Common myeloid progenitor, CD34-positive (primary cell): ENCODE measurements around the gene TRAPPC13.

Experiments used
- CTCF ChIA-PET: fragments of 350-600 bp; sonication (Branson Sonifier 250); formaldehyde crosslinking; loops from one replicate; lab custom pipeline; 2021; ENCODE audit warnings: antibody characterized with exemption; lab: Charles Lee
- POLR2A ChIA-PET: fragments of 350-600 bp; sonication (Branson Sonifier 250); formaldehyde crosslinking; loops from one replicate; lab custom pipeline; 2021; ENCODE audit warnings: antibody characterized with exemption; lab: Charles Lee
- DNase-seq, 3 donors: peaks; one replicate each; pipeline versions ENCODE4 v3.0.0 to v3.0.0-alpha.2; 2013
- H3K27ac ChIP-seq, 2 experiments: 1 replicate in 1 of 2; 2 replicates in 1 of 2; pipeline ENCODE4 v1.7.0; 2013; ENCODE audit warnings: inconsistent platforms in 2 of 2, low read length in 2 of 2, mild to moderate bottlenecking in 2 of 2, low read depth in 1 of 2, moderate library complexity in 1 of 2; ENCODE audit not compliant: severe bottlenecking in 2 of 2, insufficient read depth in 1 of 2, poor library complexity in 1 of 2
- H3K27me3 ChIP-seq, 5 experiments: replicated peaks in 2 of 5; 1 replicate in 3 of 5; 2 replicates in 2 of 5; pipeline versions ENCODE4 v1.6.1 to v1.7.0; 2013; ENCODE audit warnings: low read length in 4 of 5, mild to moderate bottlenecking in 2 of 5, moderate library complexity in 2 of 5, inconsistent platforms in 1 of 5; ENCODE audit not compliant: insufficient read depth in 5 of 5, control insufficient read depth in 4 of 5
- H3K36me3 ChIP-seq, 4 experiments: 1 replicate in 2 of 4; 2 replicates in 2 of 4; pipeline versions ENCODE4 v1.6.1 to v1.7.0; 2013; ENCODE audit warnings: low read length in 3 of 4, control low read depth in 1 of 4, mild to moderate bottlenecking in 1 of 4; ENCODE audit not compliant: control insufficient read depth in 4 of 4, insufficient read depth in 4 of 4
- H3K4me1 ChIP-seq, 4 experiments: 1 replicate in 3 of 4; 2 replicates in 1 of 4; pipeline versions ENCODE4 v1.6.1 to v1.7.1; 2013; ENCODE audit warnings: low read length in 3 of 4, mild to moderate bottlenecking in 3 of 4, control low read depth in 1 of 4, inconsistent platforms in 1 of 4, moderate library complexity in 1 of 4; ENCODE audit not compliant: control insufficient read depth in 4 of 4, insufficient read depth in 4 of 4; ENCODE audit errors: control extremely low read depth in 1 of 4
- H3K4me3 ChIP-seq, 7 experiments: 1 replicate in 4 of 7; 2 replicates in 3 of 7; pipeline versions ENCODE4 v1.5.1 to v1.7.0; 2013; ENCODE audit warnings: mild to moderate bottlenecking in 7 of 7, low read length in 6 of 7, moderate library complexity in 6 of 7, inconsistent platforms in 2 of 7, low read depth in 2 of 7, control low read depth in 1 of 7; ENCODE audit not compliant: insufficient read depth in 4 of 7, control insufficient read depth in 1 of 7; ENCODE audit errors: extremely low read depth in 1 of 7
- H3K9me3 ChIP-seq, 5 experiments: 1 replicate in 4 of 5; 2 replicates in 1 of 5; pipeline versions ENCODE4 v1.6.1 to v1.7.1; 2013; ENCODE audit warnings: low read length in 4 of 5, mild to moderate bottlenecking in 2 of 5, inconsistent platforms in 1 of 5, low read depth in 1 of 5, moderate library complexity in 1 of 5; ENCODE audit not compliant: control insufficient read depth in 4 of 5, insufficient read depth in 2 of 5; ENCODE audit errors: control extremely low read depth in 1 of 5
- WGBS: methylation state at CpG from one replicate; pipeline ENCODE4 v1.1.5; 2013; ENCODE audit not compliant: insufficient coverage; 5-methylcytosine and 5-hydroxymethylcytosine counted together

The TRAPPC13 gene

GRCh38 chr5:65699338-65699737 is 74.5 kb downstream of the TRAPPC13 start:
- ChIA-PET POLR2A (interaction anchor here (0.7 kb wide), 1 partner anchor 75 kb away, joined by 3 read pairs; the partner anchor contains the start of gene TRIM23), CTCF (interaction anchor here (1.5 kb wide), 1 partner anchor 12 kb away, joined by 3 read pairs; no protein-coding TSS in a partner anchor)
- H3K4me1 ChIP-seq: no peaks in the 10 kb centered on the region
- WGBS: 94% methylated on average over 3 of the region's 4 CpGs
- H3K36me3 ChIP-seq: peaks cover 0 to 21% (median 10%) of the 10 kb centered on the region in 4 experiments
- no peaks in the 10 kb centered on the region for H3K27me3 ChIP-seq
- H3K9me3 ChIP-seq: no peaks in the 10 kb centered on the region
- DNase-seq: no peak
- H3K4me3 ChIP-seq: no peak overlapping the region
- no peak overlapping the region for H3K27ac ChIP-seq

- POLR2A ChIA-PET: no interaction called here
Measured at GRCh38 chr5:65702036-65702435, 77.2 kb downstream of the TRAPPC13 start.

GRCh38 chr5:65704621-65705239 is 79.9 kb downstream of the TRAPPC13 start:
- peaks cover 3 to 14% (median 7%) of the 10 kb centered on the region in 4 experiments for H3K36me3 ChIP-seq
- POLR2A ChIA-PET: no interaction called here
- no peaks in the 10 kb centered on the region for H3K4me1 ChIP-seq
- H3K9me3 ChIP-seq: no peaks in the 10 kb centered on the region
- no peak overlapping the region for H3K4me3 ChIP-seq
- H3K27ac ChIP-seq: no peak overlapping the region
- no peak for DNase-seq
- WGBS: 94% methylated on average over 2 of the region's 2 CpGs
- H3K27me3 ChIP-seq: no peaks in the 10 kb centered on the region
- CTCF ChIA-PET: no interaction called here

More at GRCh38 chr5:65702036-65702435, 77.2 kb downstream of the TRAPPC13 start:
- Histone ChIP-seq H3K27ac (no peak overlapping the region), H3K27me3 (no peaks in the 10 kb centered on the region), H3K36me3 (peaks cover 0 to 15% (median 9%) of the 10 kb centered on the region in 4 experiments), H3K4me3 (no peak overlapping the region), H3K9me3 (no peaks in the 10 kb centered on the region), H3K4me1 (no peaks in the 10 kb centered on the region)
- no CpG with 5 or more reads among the region's 3 CpGs for WGBS
- DNase-seq: no peak
- CTCF ChIA-PET: no interaction called here

- no peak for DNase-seq
- ChIA-PET POLR2A (interaction anchor here (0.6 kb wide), 1 partner anchor 23 kb away, joined by 3 read pairs; no protein-coding TSS in a partner anchor), CTCF (interaction anchor here (0.6 kb wide), 1 partner anchor 60 kb away, joined by 3 read pairs; no protein-coding TSS in a partner anchor)
- WGBS: 100% methylated on average over 1 of the region's 4 CpGs
- Histone ChIP-seq H3K27me3 (no peaks in the 10 kb centered on the region), H3K9me3 (no peaks in the 10 kb centered on the region), H3K27ac (no peak overlapping the region), H3K4me3 (no peak overlapping the region), H3K4me1 (no peaks in the 10 kb centered on the region), H3K36me3 (peaks cover 4 to 14% (median 9%) of the 10 kb centered on the region in 4 experiments)
Measured at GRCh38 chr5:65707663-65708062, 82.8 kb downstream of the TRAPPC13 start.

GRCh38 chr5:65708145-65708544 is 83.3 kb downstream of the TRAPPC13 start:
- ChIA-PET POLR2A (no interaction called here), CTCF (no interaction called here)
- WGBS: 94% methylated on average over 3 of the region's 4 CpGs
- Histone ChIP-seq H3K36me3 (peaks cover 2 to 14% (median 7%) of the 10 kb centered on the region in 4 experiments), H3K27me3 (no peaks in the 10 kb centered on the region), H3K4me1 (no peaks in the 10 kb centered on the region), H3K27ac (no peak overlapping the region), H3K4me3 (no peak overlapping the region), H3K9me3 (no peaks in the 10 kb centered on the region)
- no peak for DNase-seq
